Ecto neural progenitor cell (in vitro differentiated cells): ENCODE results near the gene TMEM217.

ENCODE experiments used
- DNase-seq: peaks from one replicate; pipeline ENCODE4 v3.0.0-alpha.2; 2018; ENCODE audit warnings: low spot score

Gene TMEM217

DNA sequence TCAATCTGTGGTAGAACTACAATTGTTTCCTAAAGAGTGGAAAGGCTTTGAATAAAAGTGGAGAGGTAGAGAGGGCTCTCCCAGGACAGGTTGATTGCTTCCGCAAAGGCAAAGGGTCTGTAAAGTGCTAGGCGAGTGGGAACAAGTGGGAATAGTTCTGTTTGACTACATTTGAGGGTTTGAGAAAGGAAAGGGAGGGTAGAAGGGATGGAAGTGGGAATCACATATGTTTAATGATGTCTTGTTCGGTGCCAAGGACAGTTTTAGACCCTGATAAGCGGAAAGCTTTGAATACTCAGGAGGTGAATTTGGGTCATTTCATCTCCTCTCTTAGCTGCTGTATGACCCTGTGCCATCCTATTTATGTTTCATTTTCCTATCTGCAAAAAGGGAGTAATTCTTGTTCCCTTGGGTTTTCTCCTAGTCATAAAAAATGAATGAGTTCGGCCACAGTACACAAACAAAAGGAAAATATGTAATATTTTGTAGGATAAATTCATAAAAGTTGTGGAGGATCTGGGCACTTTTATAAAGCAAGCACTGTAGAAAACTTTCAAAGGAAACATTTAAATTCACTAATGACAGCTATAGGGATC, 89.7 kb downstream of the TMEM217 start:
- DNase-seq = no peak

DNA sequence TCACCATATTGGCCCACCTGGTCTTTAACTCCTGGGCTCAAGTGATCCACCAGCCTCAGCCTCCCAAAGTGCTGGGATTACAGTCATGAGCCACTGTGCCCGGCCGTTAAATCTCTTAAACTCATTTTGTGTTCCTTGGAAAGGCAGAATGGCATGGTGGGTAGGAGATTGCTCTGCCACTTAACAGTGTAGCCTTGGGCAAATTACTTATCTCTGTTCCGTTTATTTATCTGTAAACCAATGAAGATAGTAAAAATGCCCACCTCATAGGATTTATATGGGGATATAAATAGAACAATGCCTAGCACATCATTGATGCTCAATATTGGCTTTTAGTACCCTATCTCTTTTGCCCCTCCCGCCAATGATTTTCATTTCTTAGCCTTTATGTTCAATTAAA, 95.2 kb downstream of the TMEM217 start:
- DNase-seq = no peak
